Activated T-cell treated with anti-CD3 and anti-CD28 coated beads, Interleukin-2, amount 50 U/mL, for 48 hours (primary cell): ENCODE data around the gene OPTC.

Experiments
- DNase-seq, 2 experiments: peaks; one replicate each; pipeline ENCODE4 v3.0.0-alpha.2; 2020

OPTC gene

GRCh38 chr1:203539831-203540546 lies 46.0 kb downstream of the OPTC start:
- DNase-seq, result no peak

DNA sequence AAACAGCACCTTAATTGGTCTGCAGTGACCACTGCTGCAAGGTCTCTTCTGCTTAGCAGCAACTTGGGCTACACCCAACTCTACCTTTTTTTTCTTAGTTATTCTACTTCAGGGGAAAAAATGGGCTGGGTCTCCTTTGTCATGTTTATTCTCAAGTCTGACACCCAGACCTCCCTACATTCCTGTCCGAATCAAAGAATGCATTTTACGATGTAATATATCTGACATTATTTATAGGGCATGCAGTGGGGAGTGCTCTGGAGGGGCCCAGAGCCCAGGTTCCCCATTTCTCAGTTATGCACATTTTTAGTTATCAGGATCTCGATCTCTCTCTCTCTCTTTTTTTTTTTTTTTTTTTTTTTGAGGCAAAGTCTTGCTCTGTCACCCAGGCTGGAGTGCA lies 50.5 kb downstream of the OPTC start:
- DNase-seq, result no peak

GRCh38 chr1:203544978-203545816 lies 51.2 kb downstream of the OPTC start:
- no peak for DNase-seq

- DNase-seq, result no peak
These were observed 52.3 kb downstream of the OPTC start for GRCh38 chr1:203546274-203546673.

DNA sequence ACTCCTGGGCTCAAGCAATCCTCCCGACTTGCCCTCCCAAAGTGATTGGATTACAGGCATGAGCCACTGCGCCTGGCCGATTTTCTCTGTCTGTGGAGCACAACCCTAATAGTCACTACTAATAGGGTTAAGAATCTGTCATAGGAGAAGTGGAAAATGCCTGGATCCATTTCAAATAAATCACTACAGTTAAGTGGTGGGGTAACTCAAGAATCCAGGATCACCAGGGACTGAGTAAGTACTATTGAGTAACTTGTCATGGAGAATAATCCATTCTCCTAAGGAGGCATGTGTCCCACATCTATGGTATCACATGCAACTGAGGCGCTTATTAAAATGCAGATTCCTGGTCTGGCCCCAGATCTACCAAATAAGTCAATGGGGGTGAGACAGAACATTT lies 53.2 kb downstream of the OPTC start:
- DNase-seq, result no peak

- DNase-seq, result no peak
These were observed 53.9 kb downstream of the OPTC start for GRCh38 chr1:203547771-203548421.

GRCh38 chr1:203548892-203549291 lies 54.9 kb downstream of the OPTC start:
- DNase-seq, result no peak

GRCh38 chr1:203549309-203549708 lies 55.4 kb downstream of the OPTC start:
- no peak for DNase-seq

DNA sequence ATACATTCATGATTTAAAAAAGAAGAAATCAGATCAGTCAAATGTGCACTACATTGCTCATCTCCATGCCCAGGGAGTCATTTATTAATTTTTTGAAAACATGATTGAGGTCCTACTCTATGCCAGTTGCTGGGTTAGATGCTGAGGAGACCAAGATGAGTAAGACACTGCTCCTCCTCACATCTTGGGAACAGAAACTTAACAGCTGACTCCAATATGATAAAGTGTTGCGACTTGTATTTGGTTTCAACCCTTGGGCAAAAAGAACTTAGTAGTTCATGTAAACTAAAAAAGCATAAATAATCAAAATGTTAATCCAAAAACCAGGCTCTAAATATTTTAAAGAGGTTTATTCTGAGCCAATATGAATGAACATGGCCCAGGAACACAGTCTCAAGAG lies 56.9 kb downstream of the OPTC start:
- no peak for DNase-seq

GRCh38 chr1:203551550-203551949 lies 57.6 kb downstream of the OPTC start:
- DNase-seq, result no peak

- DNase-seq, result no peak
These were observed 59.5 kb downstream of the OPTC start for GRCh38 chr1:203553496-203553895.

DNA sequence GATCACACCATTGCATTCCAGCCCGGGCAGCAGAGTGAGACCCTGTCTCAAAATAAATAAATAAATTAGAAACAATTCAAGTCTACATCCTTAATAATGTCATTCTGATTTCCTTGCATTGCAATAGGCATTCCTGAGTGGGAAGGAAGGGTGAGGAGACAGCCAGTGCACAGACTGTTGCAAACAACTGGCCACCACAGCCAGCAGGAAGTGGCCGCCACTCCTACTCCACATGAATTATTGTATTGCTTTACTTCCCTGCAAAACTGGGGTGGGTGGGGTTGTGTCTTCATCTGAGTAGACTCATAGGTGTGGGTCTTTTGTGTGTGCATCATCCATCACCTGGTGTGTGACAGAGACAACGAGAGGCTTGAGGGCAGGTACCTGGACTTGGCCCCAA lies 60.1 kb downstream of the OPTC start:
- no peak for DNase-seq

DNA sequence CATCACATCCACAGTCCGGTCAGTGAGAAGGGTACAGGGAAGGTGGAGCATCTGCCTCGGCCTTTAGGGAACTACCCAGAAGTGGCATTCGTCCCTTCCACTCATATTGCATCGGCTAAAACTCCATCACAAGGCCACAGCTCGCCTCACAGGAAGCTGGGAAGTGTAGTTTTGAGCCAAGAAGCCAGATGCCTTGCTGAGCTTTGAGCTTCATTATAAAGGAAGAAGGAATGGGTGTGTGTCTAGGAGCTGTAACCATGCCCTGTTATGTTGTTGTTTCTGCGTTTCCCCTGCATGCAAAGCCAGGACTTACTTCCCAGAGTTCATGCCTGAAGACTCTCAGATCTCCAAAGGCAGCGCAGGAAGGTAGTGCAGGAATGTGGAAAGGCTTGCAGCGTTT lies 61.1 kb downstream of the OPTC start:
- no peak for DNase-seq

DNA sequence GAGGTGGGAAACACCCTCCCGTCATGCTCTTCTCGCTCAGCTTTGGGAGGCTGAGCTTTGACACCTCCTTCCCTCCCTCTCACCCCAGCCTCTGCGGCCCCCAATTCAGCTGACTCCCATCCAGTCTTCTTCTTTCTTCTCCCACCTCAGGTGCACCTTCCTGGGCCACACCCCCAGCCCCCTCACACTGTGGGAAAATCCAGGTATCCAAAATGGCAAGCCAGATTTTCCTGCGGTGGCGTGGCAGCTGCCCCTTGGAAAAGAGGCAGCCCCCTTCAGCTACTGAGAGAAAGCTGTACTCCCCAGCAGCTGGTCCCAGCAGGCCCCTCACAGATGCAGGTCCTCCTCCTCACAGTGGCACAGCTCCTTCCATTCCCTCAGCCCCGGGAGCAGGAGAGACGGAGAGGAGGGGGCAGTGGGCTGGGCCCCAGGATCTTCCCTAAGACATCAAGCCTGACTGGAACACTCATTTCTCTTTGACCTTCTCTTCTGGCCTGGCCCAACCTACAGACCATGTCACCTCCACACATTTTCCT lies 61.6 kb downstream of the OPTC start:
- DNase-seq, result no peak

DNA sequence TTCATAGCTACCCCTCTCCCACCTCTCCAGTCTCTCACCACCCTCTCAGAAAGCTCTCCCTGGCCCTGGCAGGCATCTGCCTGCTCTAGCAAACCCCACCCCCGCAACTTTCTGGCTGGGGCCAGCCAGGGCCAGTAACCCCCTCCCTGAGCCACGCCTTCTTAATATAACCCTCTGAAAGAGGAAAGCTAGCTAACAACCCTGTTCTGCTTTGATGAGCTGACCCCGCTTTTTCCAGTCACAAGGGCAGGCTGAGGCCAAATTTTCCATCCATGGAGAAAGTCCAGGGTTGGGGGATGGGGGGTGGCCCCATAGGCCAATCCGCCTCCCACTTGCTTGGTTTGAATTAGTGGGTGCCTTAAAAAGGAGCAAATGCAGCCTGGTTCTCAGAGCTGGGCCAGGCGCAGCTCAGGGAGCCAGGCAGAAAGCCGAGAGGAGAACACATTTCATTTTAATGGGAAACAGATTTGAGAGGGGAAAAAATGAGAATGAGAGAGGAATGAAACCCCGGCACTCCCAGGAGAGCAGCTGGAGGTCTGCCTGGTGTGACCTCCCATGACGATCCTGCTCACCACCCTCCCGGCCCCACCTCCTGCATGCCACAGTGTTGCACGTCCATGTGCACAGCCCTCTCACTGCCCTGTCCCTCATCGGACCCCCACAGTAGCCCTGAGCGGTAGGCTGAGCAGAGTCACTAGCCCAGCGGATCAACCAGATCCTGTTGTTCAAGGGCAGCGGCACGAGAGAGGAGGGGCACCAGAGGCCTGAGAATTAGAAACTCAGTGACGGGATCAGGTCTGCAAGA lies 62.3 kb downstream of the OPTC start:
- no peak for DNase-seq

GRCh38 chr1:203557390-203557789 lies 63.4 kb downstream of the OPTC start:
- DNase-seq, result no peak

DNA sequence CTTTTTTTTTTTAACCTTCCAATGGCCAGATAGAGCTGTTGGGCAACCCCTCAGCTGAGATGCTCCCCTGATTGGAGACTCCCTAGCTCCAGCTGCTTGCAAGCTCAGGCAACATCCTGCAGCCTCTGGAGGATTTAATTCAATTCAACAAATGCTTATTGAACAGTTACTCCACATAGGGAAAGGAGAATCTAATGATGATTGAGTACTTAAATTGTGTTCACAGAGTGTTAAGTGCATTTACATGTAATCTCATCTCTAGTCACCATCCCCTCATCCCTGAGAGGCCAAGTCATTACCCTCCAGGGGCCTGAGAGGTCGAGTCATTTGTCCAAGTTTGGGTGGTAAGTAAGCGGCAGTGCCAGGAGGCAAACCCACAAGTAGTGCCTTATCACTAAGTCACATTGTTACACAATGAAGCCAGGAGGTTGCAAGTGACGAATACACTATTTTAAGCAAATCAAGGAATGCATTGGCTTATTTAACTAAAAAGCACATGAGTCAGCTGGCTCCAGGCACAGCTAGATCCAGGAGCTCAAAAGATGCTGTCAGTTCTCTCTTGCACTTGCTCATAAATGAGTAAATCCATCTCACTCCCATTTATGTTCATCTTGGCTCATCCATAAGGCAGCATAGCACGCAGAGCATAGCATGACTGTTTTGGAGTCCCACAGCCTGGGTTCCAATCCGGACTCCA lies 64.3 kb downstream of the OPTC start:
- DNase-seq, result no peak
